Activated CD8-positive, alpha-beta T cell treated with anti-CD3 and anti-CD28 coated beads for 36 hours (primary cell): Measurements from ENCODE around the gene HBP1. TPM values are rescaled to one million over a fixed set of nuclear protein-coding genes. Genes with fewer than 3 reads are reported as not detected.

Experiments
- ATAC-seq: fragments of 200-7000 bp; cut with Tn5 transposase; one replicate; pipeline ENCODE4 v1.10.0; 2021; ENCODE audit warnings: mild to moderate bottlenecking, moderate library complexity
- CTCF ChIA-PET: fragments of 350-600 bp; sonication (Branson Sonifier 250); formaldehyde crosslinking; loops from one replicate; lab custom pipeline; 2021; ENCODE audit warnings: antibody characterized with exemption; lab: Charles Lee
- POLR2A ChIA-PET: fragments of 350-600 bp; sonication (Branson Sonifier 250); formaldehyde crosslinking; loops from one replicate; lab custom pipeline; 2021; ENCODE audit warnings: antibody characterized with exemption; lab: Charles Lee
- DNase-seq: peaks from one replicate; pipeline ENCODE4 v3.0.0-alpha.2; 2020
- H3K27ac Mint-ChIP-seq: one replicate; pipeline ENCODE4 v1.8.0; 2021; ENCODE audit warnings: mild to moderate bottlenecking, mixed read lengths
- H3K27me3 Mint-ChIP-seq: one replicate; pipeline ENCODE4 v1.8.0; 2021; ENCODE audit warnings: mixed read lengths
- H3K36me3 Mint-ChIP-seq: one replicate; pipeline ENCODE4 v1.8.0; 2021; ENCODE audit warnings: low read depth, mixed read lengths
- H3K4me1 Mint-ChIP-seq: one replicate; pipeline ENCODE4 v1.8.0; 2021; ENCODE audit warnings: low read depth, mixed read lengths
- H3K4me3 Mint-ChIP-seq: one replicate; pipeline ENCODE4 v1.8.0; 2021; ENCODE audit warnings: mild to moderate bottlenecking, moderate library complexity, mixed read lengths
- H3K9me3 Mint-ChIP-seq: one replicate; pipeline ENCODE4 v1.8.0; 2021; ENCODE audit warnings: mixed read lengths
- CTCF ChIP-seq: fragments of 200-600 bp; IDR thresholded peaks from one replicate; pipeline ENCODE4 v1.8.0; 2022; ENCODE audit warnings: antibody characterized with exemption, mild to moderate bottlenecking
- intact Hi-C: fragments of 100-400 bp; cut with micrococcal nuclease; formaldehyde crosslinking; loops from one replicate; pipeline ENCODE4 v1.10.0; 2022
- total RNA-seq, 2 experiments: library from RNA; stranded (reverse); gene quantifications; one replicate each; pipeline ENCODE4 v1.2.3, GENCODE V29; 2021

The HBP1 gene
- total RNA-seq, 2 experiments from 2014 or later, result 23.8 to 30.5 TPM

- Mint-ChIP-seq H3K9me3 (no peaks in the 10 kb centered on the region), H3K27ac (no peak overlapping the region), H3K4me3 (no peak overlapping the region), H3K36me3 (peaks cover 34% of the 10 kb centered on the region), H3K27me3 (no peaks in the 10 kb centered on the region), H3K4me1 (no peaks in the 10 kb centered on the region)
- DNase-seq (no peak), ATAC-seq (no peak)
- ChIA-PET POLR2A (no interaction called here), CTCF (interaction anchor here (1.0 kb wide), 1 partner anchor 12 kb away, joined by 3 read pairs; no protein-coding TSS in a partner anchor)
- intact Hi-C loops, result no loop called here
- no peak for TF ChIP-seq CTCF
These were observed 37.3 kb downstream of the HBP1 start for GRCh38 chr7:107206136-107206535.

- POLR2A ChIA-PET, result no interaction called here
- ATAC-seq (no peak), DNase-seq (no peak)
- Mint-ChIP-seq H3K4me3 (no peak overlapping the region), H3K36me3 (peaks cover 33% of the 10 kb centered on the region), H3K9me3 (no peaks in the 10 kb centered on the region), H3K27ac (no peak overlapping the region), H3K27me3 (no peaks in the 10 kb centered on the region), H3K4me1 (no peaks in the 10 kb centered on the region)
- CTCF ChIA-PET, result interaction anchor here (0.6 to 1.0 kb wide), 2 partner anchors 13 to 140 kb away, joined by 3 read pairs; no protein-coding TSS in a partner anchor
- TF ChIP-seq CTCF, result no peak
- intact Hi-C loops, result no loop called here
These were observed 37.9 kb downstream of the HBP1 start for GRCh38 chr7:107206706-107207105.

- ChIA-PET CTCF (no interaction called here), POLR2A (interaction anchor here (1.2 kb wide), 1 partner anchor 16 kb away, joined by 4 read pairs; no protein-coding TSS in a partner anchor)
- no peak for TF ChIP-seq CTCF
- H3K36me3 Mint-ChIP-seq, result peaks cover 31% of the 10 kb centered on the region
- H3K4me3 Mint-ChIP-seq, result no peak overlapping the region
- intact Hi-C loops, result no loop called here
- peak overlapping the region; percentile 27 for H3K27ac Mint-ChIP-seq
- ATAC-seq (no peak), DNase-seq (no peak)
- no peaks in the 10 kb centered on the region for H3K9me3 Mint-ChIP-seq
- H3K27me3 Mint-ChIP-seq, result no peaks in the 10 kb centered on the region
- H3K4me1 Mint-ChIP-seq, result peaks cover 2% of the 10 kb centered on the region
These were observed 38.7 kb downstream of the HBP1 start for GRCh38 chr7:107207459-107207858.

GRCh38 chr7:107208024-107208521 is 39.3 kb downstream of the HBP1 start:
- no peak for TF ChIP-seq CTCF
- no peaks in the 10 kb centered on the region for H3K27me3 Mint-ChIP-seq
- ChIA-PET CTCF (no interaction called here), POLR2A (interaction anchor here (1.2 kb wide), 1 partner anchor 16 kb away, joined by 4 read pairs; no protein-coding TSS in a partner anchor)
- H3K4me1 Mint-ChIP-seq, result peaks cover 6% of the 10 kb centered on the region
- no peaks in the 10 kb centered on the region for H3K9me3 Mint-ChIP-seq
- peaks cover 31% of the 10 kb centered on the region for H3K36me3 Mint-ChIP-seq
- intact Hi-C loops, result no loop called here
- H3K27ac Mint-ChIP-seq, result no peak overlapping the region
- H3K4me3 Mint-ChIP-seq, result no peak overlapping the region
- no peak for ATAC-seq
- DNase-seq, result no peak

- CTCF ChIA-PET, result no interaction called here
- no peak for TF ChIP-seq CTCF
- Mint-ChIP-seq H3K27me3 (no peaks in the 10 kb centered on the region), H3K4me3 (no peak overlapping the region), H3K9me3 (peaks cover under 1% of the 10 kb centered on the region), H3K4me1 (peaks cover 6% of the 10 kb centered on the region), H3K27ac (no peak overlapping the region), H3K36me3 (peaks cover 34% of the 10 kb centered on the region)
- DNase-seq (no peak), ATAC-seq (no peak)
- POLR2A ChIA-PET, result no interaction called here
- intact Hi-C loops, result no loop called here
These were observed 39.8 kb downstream of the HBP1 start for GRCh38 chr7:107208563-107208962.
